ENCODE data around the gene SLIT3. TPM values are rescaled to one million over a fixed set of nuclear protein-coding genes. Genes with fewer than 3 reads are reported as not detected.

Gene SLIT3
- total and polyA plus RNA-seq, 2 donors from 2014 or later: 14.5 to 54.1 TPM

GRCh38 chr5:168756453-168757391, 544.2 kb downstream of the SLIT3 start:
- TF ChIP-seq, protein P1, sequence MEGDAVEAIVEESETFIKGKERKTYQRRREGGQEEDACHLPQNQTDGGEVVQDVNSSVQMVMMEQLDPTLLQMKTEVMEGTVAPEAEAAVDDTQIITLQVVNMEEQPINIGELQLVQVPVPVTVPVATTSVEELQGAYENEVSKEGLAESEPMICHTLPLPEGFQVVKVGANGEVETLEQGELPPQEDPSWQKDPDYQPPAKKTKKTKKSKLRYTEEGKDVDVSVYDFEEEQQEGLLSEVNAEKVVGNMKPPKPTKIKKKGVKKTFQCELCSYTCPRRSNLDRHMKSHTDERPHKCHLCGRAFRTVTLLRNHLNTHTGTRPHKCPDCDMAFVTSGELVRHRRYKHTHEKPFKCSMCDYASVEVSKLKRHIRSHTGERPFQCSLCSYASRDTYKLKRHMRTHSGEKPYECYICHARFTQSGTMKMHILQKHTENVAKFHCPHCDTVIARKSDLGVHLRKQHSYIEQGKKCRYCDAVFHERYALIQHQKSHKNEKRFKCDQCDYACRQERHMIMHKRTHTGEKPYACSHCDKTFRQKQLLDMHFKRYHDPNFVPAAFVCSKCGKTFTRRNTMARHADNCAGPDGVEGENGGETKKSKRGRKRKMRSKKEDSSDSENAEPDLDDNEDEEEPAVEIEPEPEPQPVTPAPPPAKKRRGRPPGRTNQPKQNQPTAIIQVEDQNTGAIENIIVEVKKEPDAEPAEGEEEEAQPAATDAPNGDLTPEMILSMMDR (IDR thresholded peaks at IDR 0.05; ENCODE audit: borderline replicate concordance, extremely low read depth, insufficient read depth): no peak
- Histone ChIP-seq H3K9ac (ENCODE audit: low read length in 3 of 3) (no peak overlapping the region), H3K4me3 (ENCODE audit: low read length in 3 of 3) (no peak overlapping the region), H3K27me3 (ENCODE audit: control insufficient read depth, insufficient read depth, low read length) (no peaks in the 10 kb centered on the region), H3K27ac (ENCODE audit: low read depth in 2 of 2, low read length in 2 of 2) (no peak overlapping the region), H3K4me1 (ENCODE audit: control insufficient read depth in 2 of 3, insufficient read depth in 2 of 3, low read depth in 1 of 3, low read length in 3 of 3) (no peaks in the 10 kb centered on the region), H3K9me3 (ENCODE audit: control insufficient read depth in 2 of 3, insufficient read depth in 1 of 3, low read length in 3 of 3) (no peaks in the 10 kb centered on the region), H3K36me3 (ENCODE audit: control insufficient read depth in 2 of 3, insufficient read depth in 3 of 3, low read length in 3 of 3) (no peaks in the 10 kb centered on the region)
- DNase-seq (no peak), FAIRE-seq (no peak)
- intact Hi-C loops (cut with DNase I): no loop called here

- DNase-seq (peak in 1 of 5 donors; percentile 43), FAIRE-seq (no peak)
- Histone ChIP-seq H3K9me3 (ENCODE audit: control insufficient read depth in 2 of 3, insufficient read depth in 1 of 3, low read length in 3 of 3) (no peaks in the 10 kb centered on the region), H3K4me1 (ENCODE audit: control insufficient read depth in 2 of 3, insufficient read depth in 2 of 3, low read depth in 1 of 3, low read length in 3 of 3) (no peaks in the 10 kb centered on the region), H3K9ac (ENCODE audit: low read length in 3 of 3) (no peak overlapping the region), H3K27me3 (ENCODE audit: control insufficient read depth, insufficient read depth, low read length) (no peaks in the 10 kb centered on the region), H3K4me3 (ENCODE audit: low read length in 3 of 3) (no peak overlapping the region), H3K36me3 (ENCODE audit: control insufficient read depth in 2 of 3, insufficient read depth in 3 of 3, low read length in 3 of 3) (no peaks in the 10 kb centered on the region), H3K27ac (ENCODE audit: low read depth in 2 of 2, low read length in 2 of 2) (no peak overlapping the region)
- TF ChIP-seq, protein P1 (IDR thresholded peaks at IDR 0.05; ENCODE audit: borderline replicate concordance, extremely low read depth, insufficient read depth): no peak
- intact Hi-C loops (cut with DNase I): no loop called here
Observed at GRCh38 chr5:168755548-168756093, 545.3 kb downstream of the SLIT3 start.

DNA sequence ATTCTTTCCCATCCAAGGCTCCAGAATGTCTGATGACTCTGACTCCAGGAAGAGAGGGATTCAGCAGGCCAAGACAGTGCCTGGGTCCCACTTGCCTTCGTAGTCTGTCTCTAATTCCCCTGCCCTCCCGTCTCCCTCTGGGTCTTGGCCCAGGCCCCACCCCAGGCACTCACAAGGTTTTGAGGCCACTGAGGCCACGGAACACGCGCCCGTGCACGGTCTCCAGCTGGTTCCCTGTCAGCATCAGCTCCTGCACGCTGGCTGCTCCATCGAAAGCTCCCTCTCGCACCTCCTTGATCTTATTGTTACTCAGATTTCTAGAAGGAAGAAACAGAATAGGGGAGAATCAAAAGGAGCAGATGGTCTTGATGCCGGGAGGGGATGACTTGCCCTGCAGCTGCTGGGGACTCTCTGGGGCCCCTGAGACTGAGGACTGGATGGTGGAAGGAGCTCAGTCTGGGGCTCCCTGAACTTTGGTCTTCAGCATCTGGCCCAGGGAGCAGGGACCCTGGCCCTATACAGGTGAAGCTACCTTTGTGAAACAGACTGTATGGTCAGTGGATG, 547.2 kb downstream of the SLIT3 start:
- Histone ChIP-seq H3K9ac (ENCODE audit: low read length in 3 of 3) (no peak overlapping the region), H3K4me1 (ENCODE audit: control insufficient read depth in 2 of 3, insufficient read depth in 2 of 3, low read depth in 1 of 3, low read length in 3 of 3) (no peaks in the 10 kb centered on the region), H3K27ac (ENCODE audit: low read depth in 2 of 2, low read length in 2 of 2) (no peak overlapping the region), H3K36me3 (ENCODE audit: control insufficient read depth in 2 of 3, insufficient read depth in 3 of 3, low read length in 3 of 3) (no peaks in the 10 kb centered on the region), H3K9me3 (ENCODE audit: control insufficient read depth in 2 of 3, insufficient read depth in 1 of 3, low read length in 3 of 3) (no peaks in the 10 kb centered on the region), H3K4me3 (ENCODE audit: low read length in 3 of 3) (no peak overlapping the region), H3K27me3 (ENCODE audit: control insufficient read depth, insufficient read depth, low read length) (no peaks in the 10 kb centered on the region)
- DNase-seq (peak in 1 of 5 donors; percentile 12), FAIRE-seq (no peak)
- intact Hi-C loops (cut with DNase I): no loop called here
- TF ChIP-seq, protein P1 (IDR thresholded peaks at IDR 0.05; ENCODE audit: borderline replicate concordance, extremely low read depth, insufficient read depth): no peak
